Kidney (tissue), 14 donors: ENCODE results near the gene C5orf46. TPM values are rescaled to one million over a fixed set of nuclear protein-coding genes. Genes with fewer than 3 reads are reported as not detected.

Experiments used
- DNase-seq, 5 donors: peaks; one replicate each; pipeline ENCODE4 v3.0.0-alpha.2; 2013 to 2020
- FAIRE-seq: peaks from 2 replicates; lab custom pipeline; 2012; peaks lifted over from hg19 to GRCh38; lab: Jason Lieb, UNC
- H3K27ac ChIP-seq, 2 donors: one replicate each; pipeline ENCODE4 v1.7.0; 2013; ENCODE audit warnings: low read depth in 2 of 2, low read length in 2 of 2, inconsistent platforms in 1 of 2
- H3K27me3 ChIP-seq: one replicate; pipeline ENCODE4 v1.7.1; 2013; ENCODE audit warnings: low read length, inconsistent platforms; ENCODE audit not compliant: control insufficient read depth, insufficient read depth
- H3K36me3 ChIP-seq, 3 donors: one replicate each; pipeline versions ENCODE4 v1.7.0 to v1.7.1; 2013; ENCODE audit warnings: low read length in 3 of 3, control low read depth in 1 of 3, inconsistent platforms in 1 of 3; ENCODE audit not compliant: insufficient read depth in 3 of 3, control insufficient read depth in 2 of 3
- H3K4me1 ChIP-seq, 3 donors: one replicate each; pipeline versions ENCODE4 v1.7.0 to v1.7.1; 2013; ENCODE audit warnings: low read length in 3 of 3, inconsistent platforms in 1 of 3, low read depth in 1 of 3; ENCODE audit not compliant: control insufficient read depth in 2 of 3, insufficient read depth in 2 of 3
- H3K4me3 ChIP-seq, 3 donors: one replicate each; pipeline versions ENCODE4 v1.7.0 to v1.8.1; 2013; ENCODE audit warnings: low read length in 3 of 3, control low read depth in 1 of 3, inconsistent platforms in 1 of 3
- H3K9ac ChIP-seq, 3 donors: one replicate each; pipeline versions ENCODE4 v1.7.0 to v1.7.1; 2013; ENCODE audit warnings: low read length in 3 of 3, control low read depth in 1 of 3, inconsistent platforms in 1 of 3
- H3K9me3 ChIP-seq, 3 donors: one replicate each; pipeline versions ENCODE4 v1.7.0 to v1.7.1; 2013; ENCODE audit warnings: low read length in 3 of 3, control low read depth in 1 of 3, inconsistent platforms in 1 of 3; ENCODE audit not compliant: control insufficient read depth in 2 of 3, insufficient read depth in 1 of 3
- intact Hi-C: fragments of 100-400 bp; cut with DNase I; formaldehyde crosslinking; loops from one replicate; pipeline ENCODE4 v1.11.1; 2022
- polyA plus RNA-seq: library from polyadenylated mRNA; stranded (reverse); fragments of 350-450 nt; fragmentation: Illumina TruSeq; extraction: RNeasy Lipid Tissue Mini Kit (QIAGEN cat#74804); gene quantifications from one replicate; pipeline ENCODE4 v1.2.3, GENCODE V29; 2014; ENCODE audit warnings: low read depth, low replicate concordance; ENCODE audit not compliant: insufficient read depth
- total RNA-seq: library from RNA; stranded (reverse); fragmentation: NEBNext Ultra II Directional; extraction: Animal tissue kit (Norgen Biotek cat#: 25700); gene quantifications from one replicate; pipeline ENCODE4 v1.2.1, GENCODE V29; 2021
- TF ChIP-seq, protein P1 (sequence below): IDR thresholded peaks from 3 replicates; pipeline ENCODE4 v1.5.1; 2012; ENCODE audit warnings: mild to moderate bottlenecking, moderate library complexity, borderline replicate concordance; ENCODE audit not compliant: insufficient read depth; ENCODE audit errors: extremely low read depth
- donor health status: control.
- donor health status: control.
- donor health status: control.
- donor health status: control.
- donor health status: control.
- donor health status: DM: yes; HTN: yes; CAD: no.
- donor health status: Normal renal cell carcinoma (clear cell type).

The C5orf46 gene
- total and polyA plus RNA-seq, 2 donors from 2014 or later: not detected

- no peaks in the 10 kb centered on the region for H3K4me1 ChIP-seq
- no peaks in the 10 kb centered on the region for H3K27me3 ChIP-seq
- no peak overlapping the region for H3K4me3 ChIP-seq
- TF ChIP-seq, protein P1, sequence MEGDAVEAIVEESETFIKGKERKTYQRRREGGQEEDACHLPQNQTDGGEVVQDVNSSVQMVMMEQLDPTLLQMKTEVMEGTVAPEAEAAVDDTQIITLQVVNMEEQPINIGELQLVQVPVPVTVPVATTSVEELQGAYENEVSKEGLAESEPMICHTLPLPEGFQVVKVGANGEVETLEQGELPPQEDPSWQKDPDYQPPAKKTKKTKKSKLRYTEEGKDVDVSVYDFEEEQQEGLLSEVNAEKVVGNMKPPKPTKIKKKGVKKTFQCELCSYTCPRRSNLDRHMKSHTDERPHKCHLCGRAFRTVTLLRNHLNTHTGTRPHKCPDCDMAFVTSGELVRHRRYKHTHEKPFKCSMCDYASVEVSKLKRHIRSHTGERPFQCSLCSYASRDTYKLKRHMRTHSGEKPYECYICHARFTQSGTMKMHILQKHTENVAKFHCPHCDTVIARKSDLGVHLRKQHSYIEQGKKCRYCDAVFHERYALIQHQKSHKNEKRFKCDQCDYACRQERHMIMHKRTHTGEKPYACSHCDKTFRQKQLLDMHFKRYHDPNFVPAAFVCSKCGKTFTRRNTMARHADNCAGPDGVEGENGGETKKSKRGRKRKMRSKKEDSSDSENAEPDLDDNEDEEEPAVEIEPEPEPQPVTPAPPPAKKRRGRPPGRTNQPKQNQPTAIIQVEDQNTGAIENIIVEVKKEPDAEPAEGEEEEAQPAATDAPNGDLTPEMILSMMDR: no peak
- DNase-seq (no peak), FAIRE-seq (no peak)
- H3K9ac ChIP-seq: no peak overlapping the region
- intact Hi-C loops: no loop called here
- no peaks in the 10 kb centered on the region for H3K36me3 ChIP-seq
- no peak overlapping the region for H3K27ac ChIP-seq
- no peaks in the 10 kb centered on the region for H3K9me3 ChIP-seq
These were observed 18.7 kb upstream of the C5orf46 start for GRCh38 chr5:147925020-147925419.

GRCh38 chr5:147921136-147921535 is 14.8 kb upstream of the C5orf46 start:
- no peaks in the 10 kb centered on the region for H3K27me3 ChIP-seq
- intact Hi-C loops: no loop called here
- no peak for FAIRE-seq
- H3K4me3 ChIP-seq: no peak overlapping the region
- H3K27ac ChIP-seq: no peak overlapping the region
- no peaks in the 10 kb centered on the region for H3K4me1 ChIP-seq
- no peak for DNase-seq
- H3K36me3 ChIP-seq: no peaks in the 10 kb centered on the region
- TF ChIP-seq, protein P1: no peak
- no peaks in the 10 kb centered on the region for H3K9me3 ChIP-seq
- H3K9ac ChIP-seq: no peak overlapping the region

GRCh38 chr5:147920420-147921030 is 14.2 kb upstream of the C5orf46 start:
- Histone ChIP-seq H3K36me3 (no peaks in the 10 kb centered on the region), H3K9ac (no peak overlapping the region), H3K27me3 (no peaks in the 10 kb centered on the region), H3K4me1 (no peaks in the 10 kb centered on the region), H3K27ac (no peak overlapping the region), H3K9me3 (peaks cover 0 to 4% (median 0%) of the 10 kb centered on the region in 3 donors), H3K4me3 (no peak overlapping the region)
- peak; percentile 99 for FAIRE-seq
- TF ChIP-seq, protein P1: no peak
- intact Hi-C loops: no loop called here
- no peak for DNase-seq

DNA sequence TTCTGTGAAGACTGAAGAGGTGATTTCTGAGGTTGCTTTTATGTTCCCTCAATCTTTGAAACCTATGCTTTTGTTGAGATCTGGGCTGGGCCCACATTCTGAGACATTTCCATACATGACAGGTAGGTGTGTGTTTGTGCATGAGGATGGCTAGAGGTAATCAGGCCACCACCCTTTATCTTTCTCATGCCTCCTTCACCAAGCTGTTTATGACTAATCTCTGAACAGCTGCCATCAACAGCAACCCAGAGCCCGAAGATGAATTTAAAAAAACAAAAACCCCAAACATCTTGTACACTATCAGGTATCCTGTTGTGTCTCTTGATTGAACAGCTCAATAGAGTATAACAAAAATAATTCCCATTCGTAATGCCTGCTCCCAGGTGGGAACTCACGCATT is 12.6 kb upstream of the C5orf46 start:
- Histone ChIP-seq H3K4me1 (no peaks in the 10 kb centered on the region), H3K9me3 (peaks cover 0 to 4% (median 0%) of the 10 kb centered on the region in 3 donors), H3K4me3 (no peak overlapping the region), H3K9ac (no peak overlapping the region), H3K27me3 (no peaks in the 10 kb centered on the region), H3K27ac (no peak overlapping the region), H3K36me3 (no peaks in the 10 kb centered on the region)
- DNase-seq (no peak), FAIRE-seq (no peak)
- intact Hi-C loops: no loop called here
- TF ChIP-seq, protein P1: no peak
